T-helper 1 cell treated with Interleukin-12 subunit alpha and Interleukin-12 subunit beta and Interleukin-4 antibody, amounts not matched to agents 30 ng/mL and 1 ng/mL, for 36 hours (primary cell): Measurements from ENCODE around the gene RPRML. TPM values are rescaled to one million over a fixed set of nuclear protein-coding genes. Genes with fewer than 3 reads are reported as not detected.
"Not testable (repeated sequence)": the region's sequence is repeated elsewhere in the genome, so short reads cannot be mapped to it uniquely, and the experiment has no call there.

Source experiments
- intact Hi-C: fragments of 100-400 bp; cut with micrococcal nuclease; formaldehyde crosslinking; loops from one replicate; pipeline ENCODE4 v1.15.1; 2024
- total RNA-seq: library from RNA; stranded (reverse); gene quantifications from 2 replicates; pipeline ENCODE4 v1.2.3, GENCODE V29; 2022

The RPRML gene
- total RNA-seq, 1 donor from 2014 or later = not detected

- intact Hi-C loops = no loop called here
These were observed 2.3 kb downstream of the RPRML start for GRCh38 chr17:46976626-46977270.

- intact Hi-C loops = no loop called here
These were observed 3.8 kb downstream of the RPRML start for GRCh38 chr17:46975287-46975686.

GRCh38 chr17:46974086-46974485 lies 5.0 kb downstream of the RPRML start:
- intact Hi-C loops = no loop called here

- intact Hi-C loops = no loop called here
These were observed 6.7 kb downstream of the RPRML start for GRCh38 chr17:46972346-46972745.

GRCh38 chr17:46971647-46972300 lies 7.3 kb downstream of the RPRML start:
- intact Hi-C loops = no loop called here

GRCh38 chr17:46968896-46969295 lies 10.2 kb downstream of the RPRML start:
- intact Hi-C loops = no loop called here

GRCh38 chr17:46968224-46968834 lies 10.7 kb downstream of the RPRML start:
- intact Hi-C loops = no loop called here

GRCh38 chr17:46964315-46965265 lies 14.5 kb downstream of the RPRML start:
- intact Hi-C loops = no loop called here

- intact Hi-C loops = no loop called here
These were observed 15.5 kb downstream of the RPRML start for GRCh38 chr17:46963571-46963970.

- intact Hi-C loops = no loop called here
These were observed 16.7 kb downstream of the RPRML start for GRCh38 chr17:46962374-46962790.

- intact Hi-C loops = no loop called here
These were observed 18.9 kb downstream of the RPRML start for GRCh38 chr17:46960152-46960551.

- intact Hi-C loops = no loop called here
These were observed 20.9 kb downstream of the RPRML start for GRCh38 chr17:46958041-46958591.

- intact Hi-C loops = not testable (repeated sequence)
These were observed 25.9 kb downstream of the RPRML start for GRCh38 chr17:46953191-46953590.

GRCh38 chr17:46952115-46952514 lies 26.9 kb downstream of the RPRML start:
- intact Hi-C loops = no loop called here

GRCh38 chr17:46951706-46952105 lies 27.3 kb downstream of the RPRML start:
- intact Hi-C loops = no loop called here

GRCh38 chr17:46950997-46951621 lies 27.9 kb downstream of the RPRML start:
- intact Hi-C loops = no loop called here

- intact Hi-C loops = no loop called here
These were observed 28.6 kb downstream of the RPRML start for GRCh38 chr17:46950342-46950996.

GRCh38 chr17:46949291-46950174 lies 29.5 kb downstream of the RPRML start:
- intact Hi-C loops = no loop called here

GRCh38 chr17:46948544-46948943 lies 30.5 kb downstream of the RPRML start:
- intact Hi-C loops = no loop called here
